HUDEP-2 (cell line): ENCODE results near the gene COL28A1.

ENCODE experiments used
- DNase-seq, 76 experiments: peaks; one replicate each; lab custom pipeline; 2025; ENCODE audit not compliant: unreplicated experiment in 76 of 76; lab: John Stamatoyannopoulos, UW

COL28A1 gene

GRCh38 chr7:7347045-7347444 is 188.6 kb downstream of the COL28A1 start:
- no peak for DNase-seq

DNA sequence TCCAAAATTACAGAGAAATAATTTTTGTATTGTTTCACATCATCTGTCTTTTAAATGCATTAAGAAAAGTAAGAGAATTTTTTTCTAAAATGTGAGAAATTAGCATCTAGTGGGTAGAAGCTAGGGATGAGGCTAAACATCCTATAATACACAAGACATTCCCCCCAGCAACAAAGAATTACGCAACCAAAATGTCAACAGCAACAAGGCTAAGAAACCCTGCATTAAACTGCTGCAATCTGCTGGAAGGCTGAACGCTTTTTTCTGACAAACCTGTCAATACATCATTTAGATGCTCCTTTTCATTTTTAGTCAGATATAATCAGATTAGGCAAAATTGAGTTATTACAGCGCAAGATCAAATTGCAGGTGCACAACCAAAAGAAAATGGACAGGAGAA is 191.1 kb downstream of the COL28A1 start:
- no peak for DNase-seq

GRCh38 chr7:7335909-7336308 is 199.8 kb downstream of the COL28A1 start:
- no peak for DNase-seq

GRCh38 chr7:7335215-7335614 is 200.5 kb downstream of the COL28A1 start:
- DNase-seq = no peak

GRCh38 chr7:7333610-7334009 is 202.1 kb downstream of the COL28A1 start:
- no peak for DNase-seq

- DNase-seq = no peak
These were observed 204.2 kb downstream of the COL28A1 start for GRCh38 chr7:7331523-7331922.

DNA sequence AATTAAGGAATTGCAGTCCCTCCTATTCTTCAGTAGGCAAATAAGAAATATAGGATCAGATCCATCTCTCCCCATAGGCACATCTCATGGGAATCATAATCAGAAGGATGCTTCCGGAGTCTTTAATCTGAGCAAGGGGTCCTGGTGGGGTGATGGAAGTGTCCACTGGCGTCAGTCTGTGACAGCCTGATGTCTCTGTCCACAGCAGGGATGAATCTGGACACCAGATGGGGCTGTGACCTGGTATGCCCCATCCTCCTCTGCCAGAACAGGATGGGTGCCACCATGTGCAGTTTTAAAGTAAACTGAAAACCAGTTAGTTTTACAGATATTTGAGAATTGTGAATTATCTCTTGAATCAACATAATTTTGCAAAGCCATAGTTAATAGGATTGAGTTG is 204.7 kb downstream of the COL28A1 start:
- no peak for DNase-seq

DNA sequence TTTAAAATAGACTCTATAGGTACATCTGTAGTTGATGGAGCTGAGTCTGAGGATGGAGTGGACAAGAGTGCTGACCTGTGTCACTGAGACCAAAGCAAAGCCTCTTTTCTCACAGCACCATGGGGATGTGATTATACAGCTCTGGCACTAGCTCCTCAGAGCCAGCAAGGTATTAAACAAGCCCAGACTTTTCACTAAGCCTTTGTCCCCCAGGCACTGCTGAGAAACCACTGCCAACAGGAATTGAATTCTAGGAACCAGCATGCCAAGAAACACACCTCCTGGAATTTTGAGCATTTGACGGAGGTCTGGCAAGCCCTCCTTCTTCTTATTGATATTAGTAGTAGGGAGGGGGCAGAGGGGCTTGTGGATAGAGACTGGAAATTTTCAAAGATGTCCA is 206.3 kb downstream of the COL28A1 start:
- no peak for DNase-seq

DNA sequence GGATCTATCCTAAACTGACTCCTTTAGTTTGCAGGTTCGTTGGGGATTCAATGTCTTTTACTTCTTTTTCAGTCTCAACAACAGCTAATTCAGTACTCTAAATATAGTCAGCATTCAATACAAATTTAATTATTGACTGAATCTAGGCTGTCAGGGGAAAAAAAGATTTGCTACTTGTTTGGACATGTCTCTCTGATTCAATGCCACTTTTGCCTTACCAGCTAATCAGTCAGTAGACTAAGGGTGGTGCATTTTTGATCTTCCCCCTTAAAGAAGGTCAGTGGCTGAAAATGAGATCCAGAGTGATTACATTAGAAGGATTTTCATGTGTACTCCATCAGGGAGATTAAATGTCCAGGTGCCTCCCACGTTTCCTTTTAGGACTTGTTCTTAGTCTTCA is 208.2 kb downstream of the COL28A1 start:
- DNase-seq = no peak

DNA sequence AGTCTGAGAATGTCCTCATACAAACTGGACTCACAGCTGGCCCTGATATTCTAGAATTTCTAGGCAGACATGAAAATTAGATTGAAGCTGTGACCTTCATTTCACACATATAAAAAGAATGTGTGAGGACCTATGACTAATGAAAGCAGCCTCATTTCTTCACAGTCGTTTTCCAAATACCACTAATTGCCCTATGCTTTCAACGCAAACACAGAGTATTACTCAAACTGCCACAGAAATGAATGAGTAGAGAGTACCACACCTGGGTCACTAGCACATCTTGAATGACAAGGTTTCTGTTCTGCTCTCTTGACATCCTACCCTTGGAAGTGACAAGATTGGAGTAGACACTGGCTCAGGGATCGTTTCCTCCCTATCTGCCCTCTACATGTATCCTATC is 211.0 kb downstream of the COL28A1 start:
- DNase-seq = no peak

DNA sequence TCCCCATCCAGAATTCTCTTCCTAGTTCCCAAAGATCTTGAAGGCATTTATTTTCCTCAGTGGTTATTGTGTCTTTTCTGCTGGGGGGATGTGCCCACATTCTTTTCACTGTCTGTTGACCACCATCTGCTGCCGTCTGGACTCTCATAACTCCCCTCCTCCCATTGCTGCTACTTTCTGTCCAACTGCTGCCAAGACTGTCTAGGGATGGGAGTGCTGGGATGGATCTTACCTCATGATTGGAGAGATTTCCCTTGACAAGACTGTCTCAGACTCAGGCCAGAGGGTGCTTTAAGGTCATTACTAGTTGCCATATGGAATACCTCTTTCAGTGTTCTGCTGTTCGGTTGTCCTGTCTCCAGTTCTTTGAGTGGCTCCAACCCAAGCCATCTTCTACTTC is 211.8 kb downstream of the COL28A1 start:
- no peak for DNase-seq

- no peak for DNase-seq
These were observed 212.3 kb downstream of the COL28A1 start for GRCh38 chr7:7323352-7323751.

- DNase-seq = no peak
These were observed 214.0 kb downstream of the COL28A1 start for GRCh38 chr7:7321681-7322080.

DNA sequence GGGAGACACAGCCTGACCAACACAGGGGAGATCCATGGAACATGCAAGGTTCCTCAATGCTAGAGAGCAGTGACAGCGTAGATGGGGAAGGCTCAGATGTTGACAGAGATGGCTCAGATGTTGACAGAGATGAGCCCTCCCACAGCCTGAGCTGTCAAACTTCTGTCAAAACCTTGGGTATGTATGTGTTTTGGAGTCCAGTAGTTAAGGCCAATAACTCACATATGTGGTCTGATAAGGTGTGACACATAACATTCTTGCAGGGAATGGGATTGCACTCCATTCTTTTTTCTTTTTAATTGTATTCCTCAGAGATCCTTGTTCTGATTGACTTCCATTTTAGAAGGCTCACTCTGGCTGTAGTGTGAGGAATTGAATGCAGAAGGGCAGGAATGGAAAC is 217.1 kb downstream of the COL28A1 start:
- no peak for DNase-seq

DNA sequence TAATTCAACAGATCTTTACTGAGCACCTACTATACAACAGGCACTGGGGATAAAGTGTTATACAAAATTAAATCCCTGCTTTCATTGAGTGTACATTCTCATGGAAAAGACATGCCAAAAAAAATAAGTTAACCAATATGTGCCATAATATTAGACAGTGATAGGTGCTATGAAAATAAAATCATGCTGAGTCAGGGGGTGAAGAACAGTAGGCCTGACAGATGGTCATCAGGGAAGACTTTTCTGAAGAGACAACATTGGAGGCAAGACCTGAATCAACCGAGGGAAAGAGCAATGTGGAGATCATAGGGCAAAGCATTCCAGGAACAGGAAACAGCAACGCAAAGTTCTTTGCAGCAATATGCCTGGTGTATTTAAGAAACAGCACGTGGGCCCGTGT is 217.8 kb downstream of the COL28A1 start:
- no peak for DNase-seq

GRCh38 chr7:7315851-7316250 is 219.8 kb downstream of the COL28A1 start:
- DNase-seq = no peak

DNA sequence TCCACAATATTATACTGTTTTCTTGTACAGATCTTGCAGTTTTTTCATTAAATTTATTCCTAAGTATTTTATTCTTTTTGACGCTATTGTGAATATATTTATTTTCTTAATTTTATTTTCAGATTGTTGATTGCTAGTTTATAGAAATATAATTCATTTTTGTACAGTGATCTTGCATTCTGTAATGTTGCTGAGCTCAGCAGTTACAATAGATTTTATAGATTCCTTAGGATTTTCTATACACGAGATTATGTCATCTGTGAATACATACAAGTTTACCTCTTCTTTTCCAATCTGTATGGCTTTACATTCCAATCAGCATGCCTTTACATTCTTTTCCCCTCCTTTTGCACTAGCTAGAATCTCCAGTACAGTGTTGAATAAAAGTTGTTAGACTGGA is 223.3 kb downstream of the COL28A1 start:
- DNase-seq = no peak

DNA sequence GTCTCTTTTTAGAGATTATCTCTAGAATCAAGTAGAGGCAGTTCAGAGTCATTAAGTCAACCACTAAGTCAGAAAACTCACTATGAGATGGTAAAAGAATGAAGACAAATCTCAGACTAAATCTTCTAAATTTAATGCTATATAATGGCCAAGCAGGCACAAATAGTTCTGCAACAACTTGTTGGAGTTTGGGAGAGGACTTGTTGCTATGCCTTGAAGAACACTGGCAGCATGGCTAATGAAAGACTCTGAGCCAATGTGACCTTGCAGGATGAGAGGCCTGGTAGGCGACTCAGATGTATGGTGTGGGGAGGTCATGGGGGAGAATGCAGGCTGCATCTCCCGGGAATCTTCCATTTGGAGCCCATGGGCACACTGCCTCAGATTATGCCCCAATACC is 224.7 kb downstream of the COL28A1 start:
- no peak for DNase-seq

DNA sequence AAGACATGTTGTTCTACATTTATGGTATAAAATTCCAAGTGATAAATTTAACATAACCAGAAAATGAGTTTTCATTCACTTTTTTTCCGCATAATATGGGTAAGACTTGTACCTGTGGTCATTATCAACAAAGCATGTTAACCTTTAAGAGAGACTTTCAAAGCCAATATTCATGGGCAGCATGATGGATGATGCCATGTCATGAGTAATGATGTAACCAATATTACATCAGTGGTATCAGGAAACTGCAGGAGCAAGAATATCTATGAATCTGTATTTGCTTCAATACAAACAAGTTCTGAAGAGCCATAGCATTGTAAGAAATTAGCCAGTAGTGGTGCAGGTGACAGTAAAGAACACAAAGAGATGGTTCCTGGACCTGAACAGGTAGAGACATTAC is 226.5 kb downstream of the COL28A1 start:
- no peak for DNase-seq
